Measurements from ENCODE around the gene RARRES2. TPM values are rescaled to one million over a fixed set of nuclear protein-coding genes. Genes with fewer than 3 reads are reported as not detected.
"Not testable (repeated sequence)": the region's sequence is repeated elsewhere in the genome, so short reads cannot be mapped to it uniquely, and the experiment has no call there.

RARRES2 gene
- total RNA-seq = 7.5 TPM

DNA sequence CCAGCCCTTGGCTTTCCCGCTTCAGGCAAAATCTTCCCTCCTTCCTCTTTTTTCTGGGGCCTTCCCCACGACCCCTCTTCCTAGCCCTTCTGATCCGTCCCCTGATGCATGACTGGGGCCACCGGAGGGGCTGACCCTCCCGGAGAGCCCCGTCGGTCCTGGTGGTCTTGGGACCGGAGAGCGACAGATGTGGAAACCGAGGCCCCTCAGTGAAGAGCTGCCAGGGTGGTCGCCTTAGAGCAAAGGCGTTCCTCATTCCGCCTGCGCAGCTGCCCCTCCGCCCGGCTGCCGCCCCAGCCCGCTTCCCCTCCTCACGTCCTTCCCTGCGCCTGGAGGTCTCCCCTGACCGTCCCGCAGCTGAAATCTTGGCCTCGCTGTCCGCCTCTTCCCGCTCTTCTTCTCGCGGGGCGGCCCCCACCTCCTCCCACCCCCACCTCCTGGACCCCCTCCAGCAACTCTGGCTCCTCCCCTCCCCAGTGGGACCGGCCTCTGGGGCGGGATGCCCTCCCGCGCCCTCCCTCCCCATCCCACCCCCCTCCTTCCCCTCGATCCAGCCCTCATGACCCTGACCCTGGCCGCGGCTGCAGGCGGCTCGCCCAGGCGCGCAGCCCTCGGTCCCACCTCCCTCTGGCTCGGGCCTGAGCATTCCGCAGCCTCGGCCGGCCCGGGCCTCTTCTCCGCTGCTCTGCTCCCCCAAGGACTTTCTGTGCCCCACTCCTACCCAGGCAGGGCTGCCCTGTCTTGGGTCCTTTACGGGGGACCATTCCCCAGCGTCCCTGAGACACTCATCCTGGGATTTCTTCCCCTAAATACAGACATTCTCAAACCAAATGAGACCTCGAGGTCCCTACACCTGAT, at the start of gene RARRES2:
TSS of gene RARRES2 (minus strand) at position 367 of the 858 bp plus-strand sequence. CDS start 1,020 bp downstream, outside the sequence.
- ATAC-seq = no peak

DNA sequence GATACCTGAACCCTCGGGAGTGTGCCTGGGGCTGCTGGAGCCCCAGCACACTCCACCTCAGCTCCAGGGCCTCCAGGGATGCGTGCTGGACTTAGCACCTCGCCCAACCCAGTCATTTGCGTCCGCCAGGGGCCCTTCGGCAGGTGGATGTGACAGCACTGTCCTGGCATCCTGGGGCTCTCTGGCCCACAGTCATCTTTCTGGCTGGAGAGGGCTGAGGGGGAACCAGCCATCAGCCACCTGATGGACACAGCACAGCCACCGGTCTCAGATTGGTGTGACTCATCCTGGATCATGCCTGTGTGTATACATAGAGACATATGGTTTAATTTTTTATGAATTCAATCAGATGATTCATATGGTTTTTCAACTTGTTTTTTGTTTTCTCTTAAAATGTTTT, 48.8 kb upstream of the RARRES2 start:
- peak; percentile 25 for ATAC-seq

DNA sequence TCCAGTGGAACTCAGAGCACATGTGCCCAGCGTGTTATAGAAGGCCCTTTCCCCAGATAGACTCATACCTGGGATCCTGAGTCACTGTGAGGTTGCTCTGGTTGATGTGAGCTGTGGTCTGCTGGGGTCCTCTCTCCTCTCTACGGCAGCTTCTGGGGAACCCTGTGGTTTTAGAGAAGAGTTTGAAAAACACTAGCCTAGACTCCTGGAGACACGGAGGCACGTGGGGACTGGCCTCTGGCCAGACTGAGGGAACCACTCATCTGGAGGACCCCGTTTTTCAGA, 48.0 kb upstream of the RARRES2 start:
- ATAC-seq = no peak

DNA sequence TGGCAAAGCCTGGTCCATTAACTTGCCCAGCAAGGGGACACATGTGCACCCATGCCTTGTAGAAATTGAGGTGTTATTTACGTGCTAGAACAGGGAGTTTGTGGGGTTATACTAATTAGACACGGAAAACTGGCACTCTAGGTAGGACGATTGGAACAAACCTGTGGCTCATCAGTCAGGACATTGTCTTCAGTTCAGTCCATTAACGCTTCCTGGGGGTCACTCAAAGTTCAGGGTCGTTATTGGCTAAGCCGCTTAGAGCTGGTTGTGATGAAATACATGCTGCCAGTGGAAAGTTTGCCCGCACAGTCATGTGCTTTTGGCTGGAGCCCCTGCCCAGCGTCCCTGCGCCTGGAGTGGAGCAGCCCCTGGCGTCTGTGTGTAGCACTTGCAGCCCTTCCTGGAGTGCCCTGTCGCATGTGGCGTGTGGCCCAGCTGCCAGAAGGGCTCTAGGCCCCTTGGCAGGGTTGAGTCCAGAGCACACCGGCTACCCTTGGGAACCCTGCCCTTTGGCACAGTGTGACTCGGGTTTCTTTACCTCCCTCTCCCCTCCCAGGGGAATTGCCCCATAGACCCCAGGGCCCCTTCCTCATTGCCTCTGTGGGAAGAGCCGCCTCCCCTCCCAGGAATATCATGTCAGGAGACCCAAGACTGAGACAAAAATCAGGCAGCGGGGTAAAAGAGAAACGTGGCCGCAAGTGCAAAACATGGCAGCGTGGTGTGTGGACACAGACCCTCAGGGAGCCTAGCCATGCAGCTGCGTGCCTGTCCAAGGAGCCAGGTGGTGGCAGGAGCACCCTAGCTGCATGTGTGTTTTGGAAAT, 47.5 kb upstream of the RARRES2 start:
- ATAC-seq = peak; percentile 73

DNA sequence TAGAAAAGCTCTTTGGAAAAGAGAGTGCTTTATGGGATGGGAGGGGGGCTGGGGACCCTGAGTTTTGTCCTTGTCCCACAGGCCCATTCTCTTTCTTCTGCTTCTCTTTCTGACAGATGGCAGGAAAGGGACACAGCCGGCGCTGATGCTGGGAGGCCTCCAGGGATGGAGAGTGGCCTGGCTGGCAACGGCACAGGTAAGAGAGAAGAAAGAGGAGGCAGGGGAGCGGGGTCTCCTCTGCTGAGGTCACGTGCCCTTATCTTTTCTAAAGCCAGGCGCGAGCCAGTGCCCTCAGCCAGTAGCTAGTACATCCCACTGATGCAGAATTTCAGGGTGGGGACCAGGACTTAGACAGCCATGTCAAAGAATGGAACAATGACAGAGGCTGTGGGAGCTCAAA, 46.9 kb upstream of the RARRES2 start:
- no peak for ATAC-seq

DNA sequence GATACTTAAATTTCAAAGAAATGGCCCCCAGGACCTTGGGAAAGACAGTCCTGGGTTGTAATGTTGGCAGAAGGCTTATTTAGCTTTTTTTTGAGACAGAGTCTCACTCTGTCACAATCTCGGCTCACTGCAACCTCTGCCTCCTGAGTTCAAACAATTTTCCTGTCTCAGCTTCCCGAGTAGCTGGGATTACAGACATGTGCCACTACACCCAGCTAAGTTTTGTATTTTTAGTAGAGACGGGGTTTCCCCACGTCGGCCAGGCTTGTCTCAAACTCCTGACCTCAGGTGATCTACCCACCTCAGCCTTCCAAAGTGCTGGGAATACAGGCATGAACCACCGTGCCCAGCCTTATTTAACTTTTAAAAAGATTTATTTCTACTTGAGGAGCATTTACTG, 44.5 kb upstream of the RARRES2 start:
- not testable (repeated sequence) for ATAC-seq

DNA sequence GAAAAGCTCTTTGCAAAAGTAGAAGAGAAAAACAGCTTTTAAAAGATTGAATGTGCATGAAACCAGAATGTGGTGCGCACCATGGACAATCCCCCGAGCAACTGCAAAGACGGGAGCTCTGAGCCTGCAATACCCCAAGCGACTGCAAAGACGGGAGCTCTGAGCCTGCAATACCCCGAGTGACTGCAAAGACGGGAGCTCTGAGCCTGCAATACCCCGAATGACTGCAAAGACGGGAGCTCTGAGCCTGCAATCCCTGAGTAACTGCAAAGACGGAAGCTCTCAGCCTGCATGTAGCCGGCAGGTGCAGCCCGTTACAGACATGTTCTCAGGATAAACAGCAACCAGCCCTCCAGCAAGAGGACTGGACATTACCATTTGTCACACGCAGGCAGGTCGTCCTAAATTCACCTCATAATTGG, 43.9 kb upstream of the RARRES2 start:
- no peak for ATAC-seq

DNA sequence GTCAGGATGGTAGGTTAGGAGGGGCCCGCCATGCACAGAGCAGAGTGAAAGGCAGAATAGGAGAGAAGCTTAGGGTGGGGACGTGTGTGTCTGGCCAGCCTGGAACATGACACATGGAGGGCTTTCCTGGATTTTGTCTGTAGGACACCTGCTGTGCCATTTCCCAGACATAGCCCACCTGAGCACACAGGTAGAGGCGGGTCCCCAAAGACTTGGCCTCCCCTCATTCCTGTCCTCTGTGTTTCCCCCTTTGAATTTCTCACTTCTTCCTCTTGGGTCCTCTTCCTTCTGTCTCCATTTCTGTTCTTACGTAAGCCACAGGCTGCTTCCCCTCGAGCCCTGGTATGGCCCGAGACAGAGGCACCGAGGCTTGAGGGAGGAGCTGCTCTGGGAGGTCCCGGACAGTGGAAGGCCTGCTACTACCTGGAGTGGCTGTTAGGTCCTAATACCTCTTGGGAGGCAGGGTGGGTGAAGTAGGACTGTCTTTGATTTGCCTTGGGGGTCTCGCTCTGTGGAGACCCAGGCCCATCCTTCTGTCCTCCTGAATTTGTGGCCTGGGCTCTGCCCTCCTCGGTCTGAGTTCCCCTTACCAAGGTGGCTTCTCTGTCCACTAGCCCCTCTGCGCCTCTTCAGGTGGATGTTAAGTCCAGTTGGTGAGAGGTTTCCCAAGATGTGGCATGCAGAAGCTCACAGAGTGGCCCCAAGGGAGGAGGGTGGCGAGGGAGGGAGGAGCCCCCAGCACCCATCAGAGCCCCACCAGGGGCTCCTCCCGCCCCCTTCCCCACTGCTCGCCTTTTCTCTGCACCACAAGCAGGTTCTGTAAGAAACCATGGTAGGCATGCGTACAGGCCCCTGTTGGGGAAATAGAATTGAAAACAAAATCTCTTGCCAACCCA, 43.2 kb upstream of the RARRES2 start:
- no peak for ATAC-seq

DNA sequence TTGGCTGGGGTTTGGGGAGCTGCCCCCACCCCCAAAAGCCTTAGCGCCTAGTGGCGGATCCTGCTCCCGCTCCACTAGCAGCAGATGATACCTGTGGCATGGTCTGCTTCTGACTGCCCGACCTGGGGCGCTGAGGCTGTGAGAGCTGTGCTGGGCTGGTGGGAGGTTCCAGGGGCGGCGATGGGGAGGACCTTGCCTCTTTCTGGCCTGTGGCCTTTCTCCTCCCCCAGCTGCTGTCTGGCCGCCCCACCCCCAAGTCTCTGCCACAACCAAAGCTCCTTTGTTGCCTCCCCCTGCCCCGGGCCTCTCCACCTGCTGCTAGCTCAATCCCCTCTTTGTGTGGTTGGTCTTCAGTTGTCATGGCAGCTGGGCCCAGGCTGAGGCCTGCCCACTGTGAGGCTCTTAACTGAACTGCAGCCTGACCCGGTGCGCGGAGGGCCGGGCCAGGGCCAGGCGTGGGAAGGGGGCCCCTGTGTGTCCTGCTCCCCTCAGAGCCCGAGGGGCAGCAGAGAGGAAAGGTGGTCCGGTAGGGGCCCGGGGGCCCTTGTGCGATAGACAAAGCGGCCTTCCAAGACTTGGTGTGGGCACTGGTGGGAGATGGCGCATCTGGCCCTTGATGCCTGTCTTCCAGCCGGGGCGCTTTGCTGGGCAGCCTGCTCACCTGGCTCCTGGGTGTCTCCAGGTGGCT, 42.4 kb upstream of the RARRES2 start:
- ATAC-seq = no peak

DNA sequence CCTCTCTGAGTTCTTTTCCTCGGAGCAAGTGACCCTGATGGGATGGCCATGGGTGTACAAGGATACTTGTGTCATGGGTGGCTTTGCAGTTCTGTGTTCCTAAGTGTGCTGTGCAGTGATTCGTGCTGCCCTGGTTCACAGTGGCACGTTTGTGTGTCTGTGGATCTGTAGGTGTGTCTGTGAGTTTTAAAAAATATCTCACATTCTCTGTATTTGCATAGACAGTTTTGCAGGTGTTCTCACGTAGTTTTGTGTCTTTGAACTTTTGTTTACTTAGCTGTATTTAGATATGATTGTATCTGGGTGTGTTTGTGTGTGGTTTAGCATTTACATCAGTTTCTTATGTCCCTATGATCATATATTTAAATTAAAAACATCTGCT, 41.4 kb upstream of the RARRES2 start:
- ATAC-seq = no peak

DNA sequence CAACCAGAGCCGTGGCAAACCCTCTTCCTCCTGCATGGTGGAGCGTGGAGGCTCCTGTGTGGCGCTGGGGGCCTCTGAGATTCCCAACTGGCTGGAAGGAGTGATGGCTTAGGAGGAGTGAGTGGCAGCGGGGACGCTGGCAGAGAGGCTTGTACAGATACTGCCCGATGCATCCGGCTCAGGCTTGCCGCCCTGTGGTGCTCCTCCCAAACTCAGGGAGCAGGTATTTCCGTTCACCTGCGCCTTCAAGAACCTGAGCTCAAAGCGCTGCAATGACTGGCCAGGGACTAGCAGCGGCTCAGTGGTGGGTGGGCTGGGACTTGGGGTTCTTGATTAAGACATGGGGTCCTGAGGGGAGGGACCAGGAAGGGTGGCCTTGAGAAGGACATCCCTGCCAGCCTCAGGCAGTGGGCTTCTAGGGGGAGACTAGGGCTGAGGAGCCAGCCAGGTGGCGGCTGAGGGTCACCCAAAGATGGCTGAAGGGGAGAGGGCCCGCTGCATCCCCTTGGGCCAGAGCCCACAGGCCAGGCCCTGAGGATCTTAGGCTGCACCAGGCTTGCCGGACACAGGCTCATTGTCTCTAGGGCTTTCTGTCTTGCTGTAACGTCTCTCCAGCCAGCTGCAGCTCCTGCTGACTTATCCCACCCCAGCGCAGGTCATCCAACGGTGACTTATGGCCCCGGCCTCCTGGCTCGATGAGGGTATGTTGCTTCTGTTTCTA, 40.9 kb upstream of the RARRES2 start:
- ATAC-seq = no peak

DNA sequence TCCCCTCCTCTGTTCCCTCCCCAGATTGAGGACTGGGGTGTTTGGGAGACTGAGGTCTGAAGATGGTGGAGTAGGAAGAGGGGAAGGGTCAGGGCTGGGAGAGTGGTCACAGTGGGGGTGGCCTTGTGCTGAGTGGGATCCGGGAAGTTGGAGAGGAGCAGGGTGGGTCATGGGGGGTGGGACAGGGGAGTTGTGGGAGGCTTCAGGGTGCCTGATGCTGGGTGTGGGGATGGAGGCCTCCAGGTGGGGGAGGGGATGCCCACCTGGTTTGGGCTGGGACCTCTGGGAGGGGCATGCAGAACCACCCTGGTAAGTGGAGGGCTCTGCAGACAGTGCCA, 40.3 kb upstream of the RARRES2 start:
- no peak for ATAC-seq

DNA sequence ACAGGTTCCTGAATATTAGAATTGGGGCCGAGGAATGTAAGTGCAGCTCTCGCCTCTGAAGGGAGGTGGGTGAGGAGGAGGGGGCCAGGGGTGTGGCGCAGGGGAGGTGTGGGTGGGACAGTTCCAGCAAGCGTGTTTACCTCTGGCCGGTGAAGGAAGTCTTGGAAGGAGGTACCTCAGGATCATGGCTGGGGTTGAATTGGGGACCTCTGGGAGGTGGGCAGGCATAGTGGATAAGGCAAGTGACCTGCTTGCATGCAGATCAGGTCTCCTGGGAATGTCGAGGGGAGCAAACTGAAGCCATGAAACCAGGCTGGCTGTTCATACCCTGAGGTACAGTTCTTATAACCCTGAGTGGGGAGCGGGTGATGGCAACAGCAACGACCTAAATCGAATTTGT, 39.7 kb upstream of the RARRES2 start:
- ATAC-seq = no peak

DNA sequence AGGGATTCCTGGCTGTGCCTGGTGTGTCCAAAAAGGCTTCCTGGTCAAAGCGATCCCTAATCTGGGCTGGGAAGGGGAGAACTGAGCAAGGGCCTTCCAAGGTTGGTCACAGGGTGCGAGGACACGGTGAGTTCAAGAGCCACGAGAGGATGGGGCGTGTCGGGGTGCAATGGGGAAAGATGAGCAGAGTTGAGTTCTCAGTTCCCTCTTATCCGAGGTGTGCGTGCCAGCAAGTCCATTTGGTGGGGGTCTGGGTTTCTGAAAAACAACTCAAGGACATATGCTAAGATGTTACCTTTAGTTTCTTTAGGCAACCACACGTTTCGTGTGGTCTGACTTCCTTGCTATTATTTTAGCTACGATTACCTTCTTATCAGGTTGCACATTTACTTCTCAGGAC, 39.0 kb upstream of the RARRES2 start:
- no peak for ATAC-seq

DNA sequence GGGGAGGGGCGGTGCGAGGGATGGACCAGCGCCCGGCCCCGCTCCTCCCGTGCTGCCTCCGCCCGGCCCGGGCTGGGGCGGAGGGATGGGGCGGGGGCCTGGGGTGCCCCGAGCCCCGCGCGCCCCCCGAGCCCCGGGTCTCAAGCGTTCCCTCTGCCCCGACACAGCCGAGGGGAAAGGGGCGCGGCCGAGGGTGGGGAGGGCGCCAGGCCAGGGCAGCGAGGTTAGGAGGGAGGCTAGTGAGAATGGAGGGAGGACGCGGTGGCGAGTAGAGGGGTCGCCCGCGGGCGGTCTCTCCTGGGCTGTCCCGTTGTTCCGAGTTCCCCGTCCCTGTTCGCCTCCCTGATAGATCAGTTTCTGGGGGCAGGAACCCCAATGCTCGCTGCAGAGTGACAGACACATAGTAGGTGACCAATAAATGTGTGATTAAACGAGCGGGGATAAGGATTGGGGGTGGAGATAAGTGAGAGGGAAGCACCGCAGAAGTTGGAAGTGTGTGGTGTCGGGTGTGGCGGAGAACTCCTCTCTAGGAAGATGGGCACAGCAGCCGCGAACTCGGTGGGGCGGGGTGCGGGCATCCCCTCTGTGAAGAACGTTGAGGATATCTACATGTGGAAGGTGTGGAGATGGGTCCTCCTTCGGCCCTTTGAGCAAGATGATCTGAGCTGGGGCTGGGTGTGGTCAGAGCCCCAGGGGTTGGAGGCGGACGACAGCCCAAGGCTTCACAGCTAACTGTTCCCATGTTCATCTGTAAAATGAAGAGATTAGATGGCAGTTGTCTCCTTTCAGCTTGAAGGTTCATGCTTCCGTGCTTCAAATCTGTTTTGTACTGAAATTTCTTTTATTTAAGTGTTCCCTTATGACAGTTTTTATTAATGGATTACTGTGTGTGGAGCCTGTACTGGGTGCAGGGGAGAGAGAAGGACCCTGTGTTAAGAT, 38.3 kb upstream of the RARRES2 start:
- peak; percentile 1 for ATAC-seq

DNA sequence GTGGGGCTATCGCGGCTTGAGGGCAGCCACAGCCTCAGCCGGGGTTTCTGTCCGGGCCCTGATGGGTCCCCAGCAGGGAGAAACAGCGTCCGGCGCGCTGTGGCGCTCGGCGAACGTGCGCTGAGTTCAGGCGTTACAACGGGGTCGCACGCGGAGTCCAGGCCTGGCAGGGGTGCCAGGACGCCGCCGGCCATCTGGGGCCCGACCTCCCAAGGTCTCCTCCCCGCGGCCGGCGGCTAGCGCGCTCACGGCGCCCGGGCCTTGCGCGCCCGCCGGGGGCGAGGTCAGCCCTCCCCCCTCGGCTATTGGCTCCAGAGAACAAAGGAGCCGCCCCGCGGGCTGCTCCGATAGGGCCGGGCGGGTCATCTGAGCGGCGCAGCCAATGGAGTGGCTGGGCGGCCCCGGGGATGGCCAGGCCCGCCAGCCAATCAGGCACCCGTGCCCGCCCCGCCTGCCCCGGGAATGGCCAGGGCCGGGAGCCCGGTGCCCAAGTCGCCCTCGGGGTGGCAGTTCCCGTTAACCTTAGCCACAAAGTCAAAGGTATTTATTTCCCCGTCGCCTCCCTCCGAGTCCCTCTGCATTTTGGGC, 37.5 kb upstream of the RARRES2 start, which contains the start of gene ZNF775:
TSS of gene ZNF775 (plus strand) at position 478 of the 588 bp plus-strand sequence. CDS start 9,141 bp downstream, outside the sequence.
- ATAC-seq = peak; percentile 99

DNA sequence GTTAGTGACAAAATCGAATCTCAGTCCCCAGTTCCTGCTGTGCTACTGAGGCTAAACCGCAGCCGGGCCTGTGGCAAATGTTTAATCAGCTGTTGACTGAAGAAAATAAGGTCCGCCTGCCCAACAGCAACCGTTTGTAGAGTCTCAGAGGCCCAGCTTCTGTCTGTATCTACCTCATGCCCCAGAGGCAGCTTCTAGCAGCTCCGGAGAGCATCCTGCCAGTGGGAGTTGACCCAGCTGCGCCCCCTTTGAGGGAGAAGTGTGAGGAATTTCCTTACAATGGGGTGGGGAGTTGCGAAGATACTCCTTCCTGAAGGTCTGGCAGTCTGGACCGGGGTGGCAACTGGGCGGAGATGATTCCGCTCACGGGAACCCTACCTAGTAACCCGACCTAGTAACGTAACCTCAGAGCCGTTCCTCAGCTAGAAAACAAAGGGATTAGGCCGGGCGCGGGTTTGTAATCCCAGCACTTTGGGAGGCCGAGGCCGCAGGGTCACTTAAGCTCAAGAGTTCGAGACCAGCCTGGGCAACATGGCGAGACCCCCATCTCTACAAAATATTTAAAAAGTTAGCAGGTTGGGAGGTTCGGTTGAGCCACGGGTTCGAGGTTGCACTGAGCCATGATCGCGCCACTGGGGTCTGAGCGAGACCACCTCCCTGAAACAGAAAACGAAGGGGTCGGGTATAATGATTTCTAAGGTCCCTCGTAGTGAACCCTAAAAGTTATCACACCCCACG, 36.9 kb upstream of the RARRES2 start:
- ATAC-seq = peak; percentile 18

DNA sequence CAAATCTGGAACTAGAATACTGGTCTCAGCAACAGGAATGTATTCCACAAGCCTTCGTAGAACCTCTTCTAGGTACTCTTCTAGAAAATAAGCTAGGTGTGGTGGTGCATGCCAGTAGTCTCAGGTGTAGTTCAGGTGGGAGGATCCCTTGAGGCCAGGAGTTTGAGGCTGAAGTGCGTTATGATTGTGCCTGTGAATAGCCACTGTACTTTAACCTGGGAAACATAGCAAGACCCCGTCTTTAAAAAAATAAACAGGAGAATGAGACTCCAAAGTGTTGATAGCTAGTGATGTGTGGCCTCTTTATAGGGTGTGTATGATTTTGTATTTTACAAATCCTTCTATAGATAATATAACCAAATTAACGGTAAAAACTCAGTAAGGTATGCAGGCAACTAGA, 36.2 kb upstream of the RARRES2 start:
- no peak for ATAC-seq

DNA sequence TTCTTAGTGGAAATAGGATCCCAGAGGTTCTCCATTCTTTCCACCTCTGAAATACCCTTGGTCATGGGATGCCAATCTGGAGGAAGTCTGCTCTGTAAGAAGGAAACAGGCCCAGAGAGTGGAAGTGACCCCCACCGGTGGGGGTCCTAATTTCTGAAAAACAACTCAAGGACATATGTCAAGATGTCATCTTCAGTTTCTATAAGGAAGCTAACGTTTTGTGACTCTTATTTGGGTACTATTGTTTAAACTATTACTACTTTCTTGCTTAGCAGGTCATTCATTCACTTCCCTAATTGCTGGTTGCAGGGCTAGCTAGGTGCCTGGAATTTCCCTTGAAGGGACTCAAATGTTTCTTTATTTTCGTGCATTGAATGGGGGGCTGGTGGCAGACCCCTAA, 35.8 kb upstream of the RARRES2 start:
- no peak for ATAC-seq

Data from esophagus mucosa (tissue), 1 donor.